HG03575 (cell line): ENCODE measurements around the gene OTOG.

Experiments used
- ATAC-seq: cut with Tn5 transposase; IDR thresholded peaks from one replicate; pipeline ENCODE4 v1.9.1; 2021; ENCODE audit not compliant: unreplicated experiment, insufficient number of reproducible peaks, low FRiP score; ENCODE audit errors: extremely low read depth

OTOG gene

DNA sequence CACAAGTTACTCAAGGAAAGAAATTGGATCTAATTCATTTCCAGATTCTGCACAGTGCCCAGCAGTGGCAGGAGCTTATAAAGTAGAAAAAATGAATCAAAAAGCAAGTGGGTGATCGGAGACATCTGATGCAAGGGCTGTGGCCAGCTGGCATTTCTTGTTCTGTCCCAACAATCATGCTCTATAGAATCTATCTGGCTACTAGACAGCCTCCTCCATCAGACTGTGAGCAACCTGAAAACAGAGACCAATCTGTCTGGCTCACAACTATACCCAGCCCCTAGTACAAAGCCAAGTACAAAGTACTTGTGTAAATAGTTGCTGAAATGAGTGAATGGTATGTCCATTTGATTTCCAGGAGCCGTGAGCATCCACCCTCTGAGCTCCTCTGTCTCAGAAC, 14.3 kb upstream of the OTOG start:
- no peak for ATAC-seq

DNA sequence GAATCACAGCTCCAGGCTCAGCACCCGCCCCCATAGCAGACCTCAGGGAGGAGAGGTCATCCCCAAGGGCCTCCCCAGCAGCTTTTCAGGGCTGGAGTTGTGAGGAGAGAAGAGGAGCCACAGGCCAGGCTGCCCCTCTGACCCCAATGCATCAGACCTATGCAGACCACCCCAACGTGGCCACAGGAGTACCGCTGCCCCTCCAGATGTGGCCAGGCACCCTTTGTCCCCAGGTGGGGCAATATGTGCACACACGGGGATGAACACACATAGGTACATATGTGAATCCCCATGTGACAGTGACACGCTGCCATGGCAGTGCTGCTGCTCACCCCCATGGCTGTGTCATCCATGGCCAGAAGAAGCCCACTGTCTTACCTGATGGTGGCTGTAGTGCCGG, 13.7 kb upstream of the OTOG start:
- no peak for ATAC-seq

DNA sequence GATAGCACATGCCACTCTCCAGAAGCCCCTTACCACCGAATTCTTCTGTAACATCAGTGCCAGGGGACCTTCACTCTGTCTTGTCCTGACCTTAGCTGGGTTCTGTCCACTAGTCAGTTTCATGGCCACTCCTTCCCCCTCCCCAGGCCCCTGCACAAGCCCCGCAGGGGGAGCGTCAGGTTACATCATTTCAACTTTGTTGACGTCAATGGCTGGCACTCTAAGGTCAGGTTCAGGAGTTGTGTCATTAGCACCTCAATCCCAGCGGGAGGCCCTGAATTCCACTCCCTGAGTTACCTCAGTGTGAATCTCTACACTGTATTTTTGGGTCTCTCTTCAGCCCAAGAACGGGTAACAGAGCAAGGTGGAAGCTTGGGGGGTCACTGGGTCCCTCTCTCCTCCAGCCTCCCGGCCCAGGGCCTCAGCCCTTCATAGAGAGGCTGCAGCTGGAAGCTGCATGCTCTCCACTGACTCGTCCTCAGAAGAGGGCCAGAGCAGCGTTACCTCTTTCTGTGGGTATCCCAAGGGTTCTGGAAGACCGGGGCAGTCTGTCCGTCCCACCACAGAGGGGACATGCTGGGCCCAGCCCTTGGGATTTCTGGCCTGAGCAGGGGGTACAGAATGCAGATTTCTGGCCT, 13.2 kb upstream of the OTOG start:
- no peak for ATAC-seq

DNA sequence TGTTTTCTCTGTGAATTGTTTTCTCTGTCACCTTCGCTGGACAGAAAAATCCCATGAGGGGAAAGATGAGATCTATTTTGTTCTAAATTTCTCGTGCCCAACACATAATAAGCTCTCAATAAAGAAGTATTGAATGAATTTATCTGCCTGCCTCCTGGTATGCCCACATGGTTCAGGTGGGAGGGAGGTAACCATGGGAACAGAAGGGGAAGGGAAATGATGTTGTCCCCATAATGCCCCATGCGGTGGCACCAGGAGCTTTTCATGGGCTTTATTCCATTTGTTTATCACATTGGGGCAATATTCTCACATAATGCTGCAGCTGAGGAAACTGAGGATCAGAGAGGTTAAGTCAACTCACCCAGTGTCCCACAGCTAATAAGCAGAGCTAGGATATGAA, 11.6 kb upstream of the OTOG start:
- no peak for ATAC-seq

DNA sequence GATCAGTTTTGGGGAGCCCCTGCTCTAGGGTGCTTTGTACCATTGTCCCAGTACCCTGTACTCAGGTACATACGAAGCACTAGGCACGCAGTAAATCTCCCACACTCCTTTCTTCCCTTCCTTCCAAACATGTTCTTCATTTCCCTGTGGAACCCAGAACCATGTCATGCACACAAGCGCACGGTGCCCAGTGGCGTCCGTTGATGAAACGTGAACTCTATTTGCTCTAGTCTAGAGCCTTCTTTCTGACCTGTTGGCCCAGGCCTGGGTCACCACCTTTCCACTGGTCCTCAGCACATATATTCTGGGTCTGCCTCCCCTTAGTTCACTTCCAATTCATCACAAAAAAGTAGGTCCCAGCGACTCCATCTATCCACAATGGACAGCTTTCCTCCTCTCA, 9.8 kb upstream of the OTOG start:
- no peak for ATAC-seq

DNA sequence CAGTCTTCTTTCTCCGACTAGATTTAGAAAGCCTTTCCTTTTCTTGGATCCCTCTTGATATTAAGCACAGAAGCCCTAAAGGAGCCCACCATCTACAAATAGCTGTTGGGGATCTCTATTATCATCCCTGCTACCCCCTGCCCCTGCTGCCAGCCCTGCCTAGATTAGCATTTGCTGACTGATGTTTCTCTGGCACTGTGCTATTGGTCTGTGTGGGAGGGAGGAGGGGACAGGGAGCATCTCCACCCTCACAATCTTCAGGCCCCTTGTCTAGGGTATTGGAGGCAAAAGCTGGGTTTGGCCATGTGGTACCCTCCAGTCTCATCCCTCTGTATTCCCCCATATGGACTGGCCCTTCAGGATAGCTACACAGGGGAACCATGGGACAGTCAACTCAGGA, 9.0 kb upstream of the OTOG start:
- no peak for ATAC-seq

DNA sequence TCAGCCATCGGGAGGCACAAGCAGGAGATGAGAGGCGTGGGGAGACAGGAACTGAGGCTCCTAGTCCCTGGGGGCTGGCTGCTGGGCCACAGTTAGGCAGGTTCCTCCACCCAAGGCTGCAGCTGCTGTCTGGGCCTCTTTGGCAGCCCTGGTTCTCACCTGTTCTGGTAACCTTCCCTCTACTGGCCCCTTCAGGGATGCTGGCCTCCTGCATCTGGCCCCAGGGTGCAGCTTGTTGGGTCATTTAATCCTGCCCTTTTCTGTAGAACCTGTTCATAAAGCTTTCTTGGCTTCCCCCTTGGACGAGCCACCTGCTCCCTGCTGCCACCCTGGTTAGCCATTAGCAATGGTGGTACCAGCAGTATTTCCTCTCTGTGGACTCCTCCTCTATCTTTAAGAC, 8.3 kb upstream of the OTOG start:
- no peak for ATAC-seq

DNA sequence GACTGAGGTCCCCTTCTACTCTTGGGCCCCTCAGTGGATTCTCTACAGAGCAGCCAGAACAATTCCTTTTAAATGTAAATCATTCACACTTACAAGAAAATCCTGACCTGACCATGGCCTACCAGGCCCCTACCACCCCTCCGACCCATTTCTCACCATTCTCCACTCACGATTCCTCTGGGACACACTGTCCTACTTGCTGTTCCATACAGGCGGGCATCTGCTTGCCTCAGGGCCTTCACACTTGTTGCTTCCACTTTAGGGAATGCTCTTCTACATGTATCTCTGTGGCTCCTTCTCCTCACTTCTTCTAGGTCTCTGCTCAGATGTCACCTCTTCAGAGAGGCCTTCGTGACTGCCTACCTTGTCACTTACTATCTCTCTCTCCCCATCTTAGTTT, 6.3 kb upstream of the OTOG start:
- ATAC-seq, result no peak

DNA sequence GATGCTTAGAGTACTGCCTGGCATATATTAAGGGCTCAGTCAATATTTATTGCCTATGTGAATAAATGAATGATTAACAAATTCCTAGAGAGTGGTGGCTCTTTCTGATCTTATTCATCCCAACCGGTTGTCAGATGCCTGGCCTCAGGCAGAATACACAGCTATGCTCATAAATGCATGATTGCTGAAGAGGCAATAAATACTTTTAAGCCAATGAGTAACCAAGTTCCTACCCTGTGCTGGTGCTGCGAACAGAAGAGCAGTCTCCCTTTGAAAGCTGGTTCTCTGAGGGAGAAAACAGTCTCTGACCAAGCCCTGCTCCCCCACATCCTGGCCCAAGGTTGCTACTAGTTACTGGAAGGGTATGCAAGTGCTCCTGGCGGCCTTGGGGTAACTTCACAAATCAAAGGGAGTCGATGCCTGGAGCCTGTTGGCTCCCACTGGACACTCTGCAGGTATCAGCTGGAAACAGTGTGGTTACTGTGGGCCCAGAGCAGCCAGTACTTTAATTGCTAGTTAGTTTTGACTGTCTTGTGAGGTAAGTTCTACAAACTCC, 5.7 kb upstream of the OTOG start:
- no peak for ATAC-seq

DNA sequence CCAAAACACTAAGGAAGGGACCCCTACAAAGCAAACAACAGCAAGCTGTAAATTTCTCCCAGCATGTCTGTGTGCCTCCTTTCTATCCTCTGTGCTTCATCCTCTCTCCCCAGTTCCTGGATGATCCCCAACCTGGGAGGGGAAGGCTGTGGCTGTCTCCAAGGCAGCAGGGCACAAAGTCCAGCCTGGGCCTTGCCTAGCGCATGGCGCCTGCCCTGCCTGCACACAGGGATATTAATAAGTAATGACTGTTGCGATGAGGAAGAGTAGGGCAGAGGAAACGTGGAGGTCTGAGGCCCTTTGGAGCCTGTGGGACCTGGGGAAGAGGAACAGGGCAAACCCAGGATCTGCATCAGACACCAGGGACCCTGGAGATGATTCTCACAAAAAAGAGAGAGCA, 4.8 kb upstream of the OTOG start:
- ATAC-seq, result no peak

DNA sequence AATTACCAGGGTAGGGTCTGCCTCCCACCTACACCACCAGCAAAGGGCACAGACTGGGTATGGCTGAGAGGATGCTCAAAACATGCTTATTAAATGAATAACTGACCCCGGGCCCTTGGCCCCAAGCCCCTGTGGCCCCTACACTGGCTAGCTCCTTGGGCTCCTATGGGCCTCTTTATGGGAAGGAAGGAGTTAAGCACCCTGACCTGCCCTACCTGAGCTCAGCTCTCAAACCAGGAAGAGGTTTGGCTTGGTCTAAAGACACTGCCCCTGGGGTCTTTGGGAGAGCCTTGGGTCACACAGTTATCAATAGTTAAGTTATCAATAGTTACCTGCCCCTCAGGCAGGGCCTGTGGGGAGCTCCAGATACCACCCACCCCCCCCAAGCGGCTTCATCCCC, 4.0 kb upstream of the OTOG start:
- ATAC-seq, result no peak

DNA sequence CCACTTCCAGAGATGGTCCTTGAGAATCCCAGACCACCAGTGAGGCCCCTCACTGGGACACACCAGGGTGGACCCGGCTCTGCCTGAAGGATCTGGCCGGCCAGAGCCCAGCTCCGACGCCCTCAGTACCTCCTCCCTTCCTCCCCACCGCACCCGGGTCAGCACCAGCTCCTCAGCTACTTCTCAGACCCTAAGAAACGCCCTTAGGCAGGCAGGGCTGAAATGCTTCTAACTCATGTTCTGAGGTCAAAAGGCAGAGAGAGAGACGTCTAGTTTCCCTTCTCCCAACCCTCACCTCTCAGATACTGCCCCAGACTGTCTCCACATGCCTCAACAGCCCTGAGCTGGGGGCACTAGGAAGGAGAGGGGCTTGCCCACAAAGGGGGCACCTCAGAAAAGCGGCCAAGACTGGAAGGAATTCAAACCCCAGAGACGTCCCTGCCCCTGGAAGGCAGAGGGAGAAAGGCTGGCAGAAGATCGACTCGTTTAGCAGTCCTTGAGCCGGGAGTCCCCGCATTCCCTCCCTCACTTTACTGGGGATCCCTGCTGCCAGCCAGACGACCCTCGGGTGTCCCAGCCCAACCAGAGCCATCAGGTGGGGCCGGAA, 3.4 kb upstream of the OTOG start:
- no peak for ATAC-seq

DNA sequence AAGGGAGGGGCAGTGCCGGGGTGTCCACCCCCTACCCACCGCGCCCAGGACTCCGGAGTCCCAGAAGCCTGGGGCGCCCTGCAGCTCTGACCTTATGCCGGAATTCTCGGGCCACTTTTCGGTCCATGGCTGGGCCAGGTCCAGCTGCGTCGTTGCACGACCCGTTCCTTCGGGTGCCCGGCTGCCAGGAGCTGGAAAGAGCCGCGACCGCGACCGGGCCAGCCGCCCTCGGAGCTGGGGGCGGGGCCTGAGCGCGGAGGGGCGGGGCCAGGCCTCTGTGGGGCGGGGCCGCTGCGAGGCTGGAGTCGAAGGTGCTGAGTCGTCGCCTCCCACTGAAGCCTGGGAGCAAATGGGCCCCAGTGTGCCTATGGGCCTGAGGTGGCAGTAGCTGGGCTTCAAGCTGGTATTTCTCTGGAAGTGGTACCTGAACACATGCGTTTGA, 2.9 kb upstream of the OTOG start, which contains the start of gene USH1C:
Gene USH1C (minus strand): TSS at position 236 of the 442 bp plus-strand sequence. CDS start 109 bp downstream, at position 127.
- ATAC-seq, result no peak

DNA sequence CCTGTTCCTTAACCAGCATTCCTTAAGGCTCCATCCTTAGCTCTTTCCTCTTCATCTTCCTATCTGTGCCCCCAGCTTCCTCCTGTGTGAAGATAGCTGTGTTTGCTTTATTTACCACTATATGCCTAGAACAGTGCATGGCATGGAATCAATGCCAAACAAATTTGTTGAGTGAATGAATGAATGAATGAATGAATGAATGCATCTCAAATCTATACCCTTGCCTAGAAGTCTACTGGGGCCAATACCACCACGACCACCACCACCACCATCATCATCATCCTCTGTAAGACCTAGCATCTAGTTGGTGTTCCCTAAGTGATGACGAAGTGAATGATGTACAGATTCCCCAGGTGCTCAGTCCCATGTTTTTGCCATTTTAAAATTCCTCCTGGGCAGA, 819 bp upstream of the OTOG start:
- no peak for ATAC-seq

DNA sequence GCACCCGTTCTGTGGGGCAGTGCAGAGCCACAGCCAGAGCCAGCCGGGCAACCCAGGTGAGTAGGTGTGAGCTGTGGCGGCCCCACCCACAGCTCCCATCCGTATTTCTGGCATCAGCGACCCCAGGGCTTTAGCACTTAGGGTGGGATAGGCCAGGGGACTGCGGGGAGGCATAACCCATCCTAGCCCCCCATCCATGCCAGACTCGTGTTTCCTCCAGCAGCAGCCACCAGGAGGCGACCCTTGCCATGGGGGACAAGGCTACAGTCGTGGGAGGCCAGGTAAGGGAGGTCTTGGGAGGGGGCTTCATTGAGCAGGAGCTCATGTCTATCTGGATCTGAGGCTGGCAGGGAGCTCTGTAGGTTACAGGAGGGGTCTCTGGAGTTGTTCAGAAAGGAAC, 873 bp downstream of the OTOG start:
- ATAC-seq, result no peak

DNA sequence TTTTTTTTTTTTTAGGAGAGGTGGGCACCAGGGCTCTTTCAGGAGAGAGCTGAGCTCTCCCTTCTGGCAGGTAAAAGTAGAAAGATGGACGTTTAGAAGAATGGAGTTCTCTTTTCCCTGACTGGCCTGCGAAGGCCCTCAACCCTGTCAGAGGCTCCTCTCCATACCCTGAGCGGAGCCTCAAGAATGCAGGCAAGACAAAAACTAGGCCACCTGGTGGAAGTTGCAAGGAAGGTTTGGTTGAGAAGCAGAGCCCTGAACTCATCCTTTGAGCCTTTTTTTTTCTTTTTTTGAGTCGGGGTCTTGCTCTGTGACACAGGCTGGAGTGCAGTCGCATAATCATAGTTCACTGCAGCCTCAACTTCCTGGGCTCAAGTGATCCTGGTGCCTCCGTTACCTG, 1.4 kb downstream of the OTOG start:
- no peak for ATAC-seq

DNA sequence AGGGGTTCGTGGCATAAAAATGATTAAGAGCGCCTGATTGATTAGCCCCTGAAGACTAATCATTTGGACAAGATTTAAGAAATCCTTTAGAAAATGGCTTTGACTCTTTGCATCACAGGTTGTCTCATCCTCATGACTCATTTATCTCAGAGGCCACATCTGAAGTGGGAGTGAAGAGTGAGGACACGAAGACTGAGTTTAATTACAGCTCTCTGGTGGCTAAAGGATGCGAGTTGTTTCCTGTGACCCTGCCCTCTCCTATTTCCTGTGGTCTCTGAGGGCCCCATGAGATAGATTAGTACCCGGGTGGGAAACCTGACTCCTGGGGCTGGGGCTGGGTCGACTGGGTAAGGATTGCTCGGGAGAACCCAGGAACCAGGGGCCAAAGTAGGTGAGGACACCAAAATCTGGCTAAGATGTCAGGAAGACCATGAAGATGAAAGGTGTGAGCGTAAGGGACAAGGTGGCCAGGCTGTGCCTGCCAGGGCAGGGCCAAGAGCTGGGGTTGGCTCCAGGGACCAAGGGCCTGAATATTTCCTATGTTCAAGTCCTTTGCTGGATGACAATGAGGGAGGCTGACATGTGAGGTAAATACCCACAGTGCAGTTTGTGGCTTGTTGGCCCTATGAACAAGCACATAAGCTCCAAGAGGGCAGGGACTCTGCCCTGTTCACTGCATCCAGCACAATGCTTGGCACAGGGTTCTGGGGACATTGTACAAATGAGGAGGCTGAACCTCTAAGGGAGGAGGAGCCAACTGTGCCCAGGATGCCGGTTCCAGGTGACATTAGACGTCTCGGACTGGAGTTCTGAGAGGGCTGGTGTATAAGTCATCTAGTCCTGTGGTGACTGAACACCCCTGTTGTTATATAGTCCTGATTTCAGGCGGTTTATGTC, 3.6 kb downstream of the OTOG start:
- ATAC-seq, result no peak

DNA sequence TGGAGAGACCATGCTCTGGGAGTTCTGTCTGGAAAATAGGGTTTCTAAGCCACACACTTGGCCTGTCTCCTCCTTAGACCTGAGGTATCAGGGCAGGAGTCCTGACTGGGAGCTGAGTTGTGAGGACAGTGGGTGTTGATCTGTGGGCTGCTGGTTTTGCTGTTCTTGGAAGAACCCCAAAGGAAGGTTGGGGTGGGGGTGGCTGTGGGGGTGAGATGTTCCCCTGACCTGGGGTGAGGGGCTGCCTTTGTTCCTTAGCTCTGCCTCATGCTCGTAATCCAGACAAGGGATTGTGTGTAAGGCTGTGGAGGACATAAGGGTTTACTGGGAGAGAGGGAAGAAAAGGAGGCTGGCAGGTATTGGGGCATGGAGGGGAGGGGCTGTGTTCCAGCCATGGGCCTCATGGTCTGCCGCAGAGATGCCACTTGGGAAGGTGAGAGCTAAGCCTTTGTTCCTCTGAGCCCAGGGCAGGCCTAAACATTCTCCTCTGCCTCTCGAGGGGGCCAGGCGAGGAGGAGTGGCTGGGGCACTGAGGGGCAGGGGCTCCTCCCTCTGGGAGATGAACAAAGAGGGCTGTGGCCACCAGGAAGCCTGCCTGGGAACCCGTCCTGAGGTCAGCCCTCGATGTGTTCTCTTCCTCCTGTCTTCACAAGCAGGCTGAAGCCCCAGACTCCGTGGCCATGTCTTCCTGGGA, 4.4 kb downstream of the OTOG start:
- no peak for ATAC-seq

DNA sequence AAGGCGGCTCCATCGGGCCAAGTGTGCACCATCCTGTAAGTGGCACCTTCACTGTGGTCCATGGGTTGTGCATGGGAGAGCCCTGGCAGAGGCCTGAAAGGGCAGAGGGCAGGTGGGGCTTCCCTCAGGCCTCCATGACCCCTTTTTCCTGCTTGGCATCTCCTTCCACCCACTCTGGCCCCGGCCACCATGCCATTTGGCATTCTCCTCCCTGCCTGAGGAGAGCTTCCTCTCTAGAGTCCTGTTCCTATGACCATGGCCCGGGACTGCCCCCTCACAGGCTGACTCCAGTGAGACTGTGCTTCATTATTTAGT, 4.9 kb downstream of the OTOG start:
- ATAC-seq, result no peak
